IMR-90 (cell line): ENCODE data around the gene C13orf46. TPM values are rescaled to one million over a fixed set of nuclear protein-coding genes. Genes with fewer than 3 reads are reported as not detected.

Experiments used
- ATAC-seq: fragments of 200-7000 bp; cut with Tn5 transposase; 2 replicates; pipeline ENCODE4 v1.9.1; 2020; ENCODE audit warnings: low read depth, mild to moderate bottlenecking, moderate library complexity
- BruUV-seq: library from RNA; stranded (reverse); fragments of 400-500 nt; replicated peaks from 2 replicates; lab custom pipeline; 2021; lab: Mats Ljungman, UMichigan
- CTCF ChIA-PET: fragments of 300-600 bp; formaldehyde crosslinking; extraction: SDS; loops from one replicate; lab custom pipeline; 2021; ENCODE audit warnings: antibody characterized with exemption; lab: Yijun Ruan, JAX
- POLR2A ChIA-PET: fragments of 300-600 bp; sonication (Branson Sonifier 250); formaldehyde crosslinking; loops from one replicate; lab custom pipeline; 2022; ENCODE audit warnings: antibody characterized with exemption; ENCODE audit not compliant: unreplicated experiment; lab: Charles Lee
- DNase-seq: peaks from one replicate; pipeline ENCODE4 v3.0.0; 2013
- H2AFZ ChIP-seq: replicated peaks from 2 replicates; pipeline ENCODE3; 2013; ENCODE audit warnings: low read length, mild to moderate bottlenecking; ENCODE audit not compliant: poor library complexity
- H2AK5ac ChIP-seq: 2 replicates; pipeline ENCODE4 v1.6.1; 2013; ENCODE audit warnings: low read depth, low read length, inconsistent platforms
- H2AK9ac ChIP-seq: replicated peaks from 2 replicates; pipeline ENCODE3; 2013; ENCODE audit warnings: mild to moderate bottlenecking, low read depth, low read length, moderate library complexity; ENCODE audit not compliant: poor library complexity
- H2BK120ac ChIP-seq: 2 replicates; pipeline ENCODE4 v1.6.1; 2013; ENCODE audit warnings: low read depth, low read length, inconsistent platforms
- H2BK15ac ChIP-seq: 3 replicates; pipeline ENCODE4 v1.6.1; 2013; ENCODE audit warnings: low read depth, low read length, inconsistent platforms
- H2BK20ac ChIP-seq: 2 replicates; pipeline ENCODE4 v1.6.1; 2013; ENCODE audit warnings: low read depth, mild to moderate bottlenecking, inconsistent platforms, low read length, moderate library complexity
- H2BK5ac ChIP-seq: 2 replicates; pipeline ENCODE4 v1.6.1; 2013; ENCODE audit warnings: mild to moderate bottlenecking, low read depth, low read length, inconsistent platforms; ENCODE audit not compliant: poor library complexity, severe bottlenecking
- H3K14ac ChIP-seq: replicated peaks from 2 replicates; pipeline ENCODE4 v1.6.1; 2013; ENCODE audit warnings: low read depth, low read length, inconsistent platforms
- H3K18ac ChIP-seq: 2 replicates; pipeline ENCODE4 v1.6.1; 2013; ENCODE audit warnings: low read depth, low read length, control low read depth
- H3K23ac ChIP-seq: 2 replicates; pipeline ENCODE4 v1.6.1; 2013; ENCODE audit warnings: low read depth, low read length, inconsistent platforms
- H3K27ac ChIP-seq: 2 replicates; pipeline ENCODE4 v1.5.1; 2013; ENCODE audit warnings: mild to moderate bottlenecking, control low read depth, low read length; ENCODE audit not compliant: insufficient read depth
- H3K27me3 ChIP-seq: 2 replicates; pipeline ENCODE4 v1.6.1; 2013; ENCODE audit warnings: low read length; ENCODE audit not compliant: control insufficient read depth, insufficient read depth
- H3K36me3 ChIP-seq: 2 replicates; pipeline ENCODE4 v1.6.1; 2013; ENCODE audit warnings: low read length, mixed read lengths; ENCODE audit not compliant: control insufficient read depth, insufficient read depth
- H3K4ac ChIP-seq: 2 replicates; pipeline ENCODE4 v1.6.1; 2013; ENCODE audit warnings: low read depth, low read length, inconsistent platforms
- H3K4me1 ChIP-seq: 2 replicates; pipeline ENCODE4 v1.6.1; 2013; ENCODE audit warnings: low read length, mixed read lengths; ENCODE audit not compliant: control insufficient read depth, insufficient read depth
- H3K4me2 ChIP-seq: 2 replicates; pipeline ENCODE4 v1.6.1; 2013; ENCODE audit warnings: low read depth, mild to moderate bottlenecking, control low read depth, low read length, moderate library complexity
- H3K4me3 ChIP-seq: 2 replicates; pipeline ENCODE4 v1.5.1; 2013; ENCODE audit warnings: low read depth, mild to moderate bottlenecking, control low read depth, low read length, moderate library complexity; ENCODE audit not compliant: insufficient read depth
- H3K56ac ChIP-seq: 2 replicates; pipeline ENCODE4 v1.6.1; 2013; ENCODE audit warnings: low read length, inconsistent platforms; ENCODE audit not compliant: insufficient read depth; ENCODE audit errors: extremely low read depth
- H3K79me1 ChIP-seq, 2 experiments: 2 replicates each; pipeline ENCODE4 v1.6.1; 2013; ENCODE audit warnings: low read length in 2 of 2, inconsistent platforms in 1 of 2, low read depth in 1 of 2
- H3K9ac ChIP-seq: 2 replicates; pipeline ENCODE4 v1.6.1; 2013; ENCODE audit warnings: low read depth, low read length, control low read depth
- H3K9me1 ChIP-seq: 2 replicates; pipeline ENCODE4 v1.6.1; 2013; ENCODE audit warnings: low read length, inconsistent platforms; ENCODE audit not compliant: insufficient read depth
- H3K9me3 ChIP-seq: 2 replicates; pipeline ENCODE4 v1.6.1; 2013; ENCODE audit warnings: low read length; ENCODE audit not compliant: control insufficient read depth, insufficient read depth
- H4K20me1 ChIP-seq: 2 replicates; pipeline ENCODE4 v1.6.1; 2013; ENCODE audit warnings: low read length, inconsistent platforms; ENCODE audit not compliant: insufficient read depth
- H4K5ac ChIP-seq: 2 replicates; pipeline ENCODE4 v1.6.1; 2013; ENCODE audit warnings: mild to moderate bottlenecking, low read depth, low read length, control low read depth
- H4K8ac ChIP-seq, 2 experiments: 2 replicates each; pipeline ENCODE4 v1.6.1; 2013; ENCODE audit warnings: low read depth in 2 of 2, low read length in 2 of 2, control low read depth in 1 of 2, inconsistent platforms in 1 of 2
- H4K91ac ChIP-seq: 2 replicates; pipeline ENCODE4 v1.6.1; 2013; ENCODE audit warnings: low read depth, low read length, inconsistent platforms; ENCODE audit not compliant: insufficient read depth
- CEBPB ChIP-seq: IDR thresholded peaks from 2 replicates; pipeline ENCODE4 v1.6.1; 2012; ENCODE audit warnings: low read depth, low read length, improper control_type of control experiment
- RFX5 ChIP-seq: IDR thresholded peaks from 2 replicates; pipeline ENCODE4 v1.8.0; 2012; ENCODE audit warnings: low read depth, mild to moderate bottlenecking, low read length, moderate library complexity
- WGBS, 2 experiments: methylation state at CpG; one replicate each; pipeline versions ENCODE4 v1.1.5 to v1.1.7; 2013; ENCODE audit warnings: missing lambda C conversion rate in 2 of 2; ENCODE audit not compliant: insufficient read length in 1 of 2; ENCODE audit errors: extremely low coverage in 2 of 2; 5-methylcytosine and 5-hydroxymethylcytosine counted together
- dilution Hi-C: fragments of 300-500 bp; cut with HindIII; formaldehyde crosslinking; loops from one replicate; pipeline ENCODE4 v1.14.3; 2018; ENCODE audit warnings: low sequenced_read_pairs; ENCODE audit not compliant: unreplicated experiment
- in situ Hi-C: fragments of 300-500 bp; cut with MboI; formaldehyde crosslinking; loops from 3 replicates; pipeline ENCODE4 v1.14.3; 2019; ENCODE audit warnings: low sequenced_read_pairs, inconsistent platforms, mixed read lengths
- intact Hi-C: fragments of 100-400 bp; cut with micrococcal nuclease; formaldehyde crosslinking; loops from 2 replicates; pipeline ENCODE4 v1.10.0; 2022
- polyA plus RNA-seq, 3 experiments: library from polyadenylated mRNA; depleted of rRNA; stranded (reverse); fragments of >200 nt; gene quantifications; 2 replicates each; pipeline ENCODE4 v1.2.3, GENCODE V29; 2012; ENCODE audit warnings: low replicate concordance in 1 of 3
- total RNA-seq: library from RNA; depleted of rRNA; stranded (reverse); fragments of >200 nt; gene quantifications from 2 replicates; pipeline ENCODE4 v1.2.3, GENCODE V29; 2012

C13orf46 gene
- total and polyA plus RNA-seq, 2 of the 4 experiments (the other 2 are of a cell fraction), result under 0.01 to 2.1 TPM

DNA sequence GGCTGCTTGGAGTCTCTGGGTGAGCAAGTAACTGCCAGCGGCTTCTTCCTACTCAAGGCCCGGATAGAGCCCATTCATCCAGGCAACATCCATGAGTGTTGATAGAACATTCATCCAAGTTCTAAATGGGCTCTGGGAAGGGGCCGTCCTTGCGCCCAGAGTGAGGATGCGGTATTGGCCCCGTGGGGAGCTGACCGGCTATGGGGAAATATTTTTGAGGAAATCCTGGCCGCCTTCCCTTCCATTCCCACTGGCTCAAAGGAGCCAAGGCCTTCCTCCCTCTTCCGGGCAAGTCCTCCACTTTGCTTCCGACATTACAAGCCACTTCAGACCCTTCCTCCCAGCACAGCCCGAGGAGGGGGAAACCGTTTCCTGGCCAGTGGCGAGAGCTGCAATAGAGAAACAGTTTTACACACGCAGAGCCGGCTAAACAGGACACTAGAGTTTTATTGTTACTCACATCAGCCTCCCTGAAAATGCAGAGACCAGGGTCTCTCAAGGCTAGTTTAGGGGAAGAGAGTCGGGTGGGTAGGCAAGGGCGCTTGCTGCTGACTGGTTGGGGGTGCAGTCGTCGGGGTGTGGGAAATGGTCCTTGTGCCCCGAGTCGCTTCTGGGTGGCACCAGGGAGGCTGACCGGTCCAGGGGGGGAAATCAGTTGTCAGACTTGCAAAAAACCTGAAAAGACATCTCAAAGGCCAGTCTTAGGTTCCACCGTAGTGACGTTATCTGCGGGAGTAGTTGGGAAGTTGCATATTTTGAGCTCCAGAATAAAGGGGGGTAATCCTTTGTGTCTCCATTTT is 37.5 kb downstream of the C13orf46 start:
- Histone ChIP-seq H3K9me3 (no peaks in the 10 kb centered on the region), H3K14ac (no peak overlapping the region), H3K4me3 (no peak overlapping the region), H2AK9ac (peak overlapping the region; percentile 5), H4K8ac (no peak overlapping the region), H3K23ac (no peak overlapping the region), H4K20me1 (no peaks in the 10 kb centered on the region), H3K56ac (no peak overlapping the region), H3K79me1 (peaks cover 0 to 30% of the 10 kb centered on the region in 2 experiments; a peak in 1 of 4 replicates), H3K4me1 (peaks cover 7% of the 10 kb centered on the region; the same call in 1 of the 2 replicates), H2AFZ (no peak overlapping the region), H3K27ac (no peak overlapping the region), H2AK5ac (no peak overlapping the region; the same call in 1 of the 2 replicates), H4K91ac (no peak overlapping the region), H2BK5ac (no peak overlapping the region), H3K9me1 (no peaks in the 10 kb centered on the region; the same call in 1 of the 2 replicates), H3K18ac (no peak overlapping the region), H2BK20ac (no peak overlapping the region), H2BK15ac (no peak overlapping the region; the same call in 2 of the 3 replicates), H3K27me3 (no peaks in the 10 kb centered on the region), H4K5ac (no peak overlapping the region), H3K4me2 (no peak overlapping the region), H2BK120ac (no peak overlapping the region), H3K4ac (no peak overlapping the region), H3K36me3 (no peaks in the 10 kb centered on the region), H3K9ac (no peak overlapping the region)
- dilution Hi-C loops (no loop called here), in situ Hi-C loops (no loop called here), intact Hi-C loops (no loop called here)
- POLR2A ChIA-PET, result no interaction called here
- ATAC-seq, result no peak
- no peak for DNase-seq
- 98% methylated on average over 7 of the region's 25 CpGs; no CpG with 5 or more reads in 1 of the 2 experiments for WGBS, 2 experiments
- CTCF ChIA-PET, result no interaction called here
- no peak for TF ChIP-seq RFX5
- no peak for TF ChIP-seq CEBPB
- BruUV-seq, result no TSS peak
